ENCODE results near the gene CRTAC1.

The CRTAC1 gene, protein sequence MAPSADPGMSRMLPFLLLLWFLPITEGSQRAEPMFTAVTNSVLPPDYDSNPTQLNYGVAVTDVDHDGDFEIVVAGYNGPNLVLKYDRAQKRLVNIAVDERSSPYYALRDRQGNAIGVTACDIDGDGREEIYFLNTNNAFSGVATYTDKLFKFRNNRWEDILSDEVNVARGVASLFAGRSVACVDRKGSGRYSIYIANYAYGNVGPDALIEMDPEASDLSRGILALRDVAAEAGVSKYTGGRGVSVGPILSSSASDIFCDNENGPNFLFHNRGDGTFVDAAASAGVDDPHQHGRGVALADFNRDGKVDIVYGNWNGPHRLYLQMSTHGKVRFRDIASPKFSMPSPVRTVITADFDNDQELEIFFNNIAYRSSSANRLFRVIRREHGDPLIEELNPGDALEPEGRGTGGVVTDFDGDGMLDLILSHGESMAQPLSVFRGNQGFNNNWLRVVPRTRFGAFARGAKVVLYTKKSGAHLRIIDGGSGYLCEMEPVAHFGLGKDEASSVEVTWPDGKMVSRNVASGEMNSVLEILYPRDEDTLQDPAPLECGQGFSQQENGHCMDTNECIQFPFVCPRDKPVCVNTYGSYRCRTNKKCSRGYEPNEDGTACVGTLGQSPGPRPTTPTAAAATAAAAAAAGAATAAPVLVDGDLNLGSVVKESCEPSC

GRCh38 chr10:98030093-98030821, at the start of gene CRTAC1:
CRTAC1 (minus strand) TSS chr10:98030621; CDS start chr10:98030472, 149 bp downstream.
- peak; percentile 80 for DNase-seq

DNA sequence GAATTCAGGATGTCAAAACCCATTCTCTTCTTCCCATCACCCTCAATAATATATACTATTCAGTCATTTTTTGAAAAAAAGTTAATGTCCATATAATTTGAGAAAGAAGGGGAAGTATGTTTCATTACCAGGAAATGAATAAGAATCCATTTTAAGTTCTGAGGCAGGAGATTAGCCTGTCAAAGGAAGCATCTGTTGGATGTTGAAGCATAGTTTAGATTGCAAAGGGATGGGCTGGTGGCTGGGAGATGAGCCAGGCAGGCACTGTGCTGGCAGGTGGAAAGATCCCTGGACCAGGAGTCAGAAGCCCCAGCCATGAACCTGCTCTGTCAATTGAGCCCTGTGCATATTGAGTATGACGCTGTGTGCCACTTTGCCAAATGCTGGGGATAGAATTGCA, 48.4 kb upstream of the CRTAC1 start:
- DNase-seq = no peak

DNA sequence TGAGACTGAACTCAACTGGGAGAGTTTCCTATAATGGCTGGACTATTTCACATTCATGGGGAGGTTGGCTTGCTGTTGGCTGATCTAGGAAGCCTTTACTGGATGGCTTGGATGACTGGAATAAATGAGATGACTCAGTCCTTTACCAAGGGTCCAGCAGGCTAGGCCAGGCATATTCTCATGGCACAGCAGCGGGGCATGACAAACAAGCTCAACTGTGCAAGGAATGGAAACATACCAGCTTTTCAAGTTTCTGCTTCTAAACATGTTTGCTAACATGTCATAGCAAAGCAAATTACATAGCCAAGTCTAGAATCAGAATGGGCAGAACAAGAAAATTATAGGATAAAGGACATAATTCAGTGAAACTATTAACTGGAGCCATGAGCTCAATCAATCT, 46.8 kb upstream of the CRTAC1 start:
- DNase-seq = no peak

- no peak for DNase-seq
Measured at GRCh38 chr10:98076086-98076485, 45.7 kb upstream of the CRTAC1 start.

- DNase-seq = no peak
Measured at GRCh38 chr10:98074315-98074911, 44.0 kb upstream of the CRTAC1 start.

- no peak for DNase-seq
Measured at GRCh38 chr10:98067165-98067564, 36.7 kb upstream of the CRTAC1 start.

DNA sequence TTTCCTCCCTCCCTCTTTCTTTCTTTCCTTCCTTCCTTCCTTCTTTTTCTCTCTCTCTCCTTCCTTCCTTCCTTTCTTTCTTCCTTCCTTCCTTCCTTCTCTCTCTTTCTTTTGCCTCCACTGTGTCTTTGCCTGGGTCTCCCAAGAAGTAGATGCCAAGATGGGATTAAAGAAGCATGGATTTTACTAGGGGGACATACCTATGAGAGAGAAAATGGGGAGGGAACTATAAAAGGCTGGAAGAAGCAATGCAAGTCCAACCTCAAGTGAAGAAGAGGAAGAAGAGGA, 33.3 kb upstream of the CRTAC1 start:
- no peak for DNase-seq

- no peak for DNase-seq
Measured at GRCh38 chr10:98062424-98062823, 32.0 kb upstream of the CRTAC1 start.

DNA sequence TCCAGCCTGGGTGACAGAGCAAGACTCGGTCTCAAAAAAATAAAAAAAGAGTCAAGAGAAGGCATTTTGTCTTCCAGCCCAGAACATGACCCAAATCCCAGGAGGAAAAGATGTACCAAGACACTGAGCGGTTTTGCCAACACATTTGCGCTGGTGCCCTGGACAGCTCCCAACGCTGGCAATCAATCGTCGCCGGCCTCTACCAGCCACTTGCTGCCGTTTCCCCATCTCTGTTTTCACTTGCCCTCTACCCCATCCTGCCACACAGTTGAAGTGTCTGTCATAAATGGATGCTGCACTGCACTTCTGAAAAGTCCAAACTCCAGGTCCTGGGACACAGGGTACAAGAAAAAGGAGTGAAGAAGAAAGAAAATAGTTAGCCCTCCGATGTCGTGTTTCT, 29.7 kb upstream of the CRTAC1 start:
- DNase-seq = no peak

DNA sequence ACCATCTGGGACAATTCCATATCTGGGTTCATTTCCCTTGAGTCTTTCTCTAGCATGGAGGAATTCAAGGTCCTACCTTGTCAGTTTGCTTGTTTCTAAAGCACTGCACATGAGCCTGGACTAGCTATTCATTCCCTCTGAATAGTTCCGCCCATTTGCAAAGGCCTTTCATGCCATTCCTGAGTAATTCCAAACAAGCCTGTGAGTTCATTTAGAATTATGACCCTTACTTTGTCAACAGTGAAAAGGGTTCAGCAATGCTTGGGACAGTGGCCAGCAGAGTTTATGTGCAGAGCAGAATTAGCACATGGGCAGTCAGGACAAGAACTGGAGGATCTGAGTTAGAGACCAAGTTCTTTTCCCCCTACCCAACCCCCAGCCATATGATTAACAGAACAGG, 27.9 kb upstream of the CRTAC1 start:
- DNase-seq = no peak

DNA sequence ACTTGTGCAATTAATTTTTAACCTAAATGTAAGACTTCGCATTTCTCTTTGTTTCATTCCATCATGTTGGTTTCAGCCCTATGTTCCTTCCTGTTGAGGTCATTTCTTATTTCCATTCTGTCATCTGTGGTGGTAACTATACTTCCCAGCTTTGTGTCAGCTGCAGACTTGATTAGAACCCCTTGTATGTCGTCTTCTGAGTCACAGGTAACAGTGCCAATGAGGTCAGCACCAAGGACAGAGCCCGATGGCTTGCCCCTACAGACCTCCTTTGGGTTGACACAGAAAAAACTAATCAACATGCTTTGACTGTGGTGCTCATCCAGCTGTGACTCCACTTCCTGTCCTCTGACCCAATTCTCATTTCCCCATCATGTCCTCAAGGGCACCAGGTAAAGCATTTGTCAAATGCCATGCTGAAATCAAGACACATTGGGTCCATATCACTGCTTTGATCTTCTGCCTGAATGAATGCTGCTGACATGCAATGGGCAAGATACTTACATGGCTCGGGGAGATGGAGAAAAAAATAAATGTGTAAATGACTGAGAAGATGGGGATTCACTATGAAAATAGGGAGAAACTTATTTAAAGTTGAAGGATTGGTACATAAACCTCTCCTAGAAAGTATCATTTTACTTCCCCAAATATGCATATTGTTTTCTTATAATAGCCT, 25.6 kb upstream of the CRTAC1 start:
- no peak for DNase-seq

- no peak for DNase-seq
Measured at GRCh38 chr10:98047009-98047741, 16.8 kb upstream of the CRTAC1 start.

DNA sequence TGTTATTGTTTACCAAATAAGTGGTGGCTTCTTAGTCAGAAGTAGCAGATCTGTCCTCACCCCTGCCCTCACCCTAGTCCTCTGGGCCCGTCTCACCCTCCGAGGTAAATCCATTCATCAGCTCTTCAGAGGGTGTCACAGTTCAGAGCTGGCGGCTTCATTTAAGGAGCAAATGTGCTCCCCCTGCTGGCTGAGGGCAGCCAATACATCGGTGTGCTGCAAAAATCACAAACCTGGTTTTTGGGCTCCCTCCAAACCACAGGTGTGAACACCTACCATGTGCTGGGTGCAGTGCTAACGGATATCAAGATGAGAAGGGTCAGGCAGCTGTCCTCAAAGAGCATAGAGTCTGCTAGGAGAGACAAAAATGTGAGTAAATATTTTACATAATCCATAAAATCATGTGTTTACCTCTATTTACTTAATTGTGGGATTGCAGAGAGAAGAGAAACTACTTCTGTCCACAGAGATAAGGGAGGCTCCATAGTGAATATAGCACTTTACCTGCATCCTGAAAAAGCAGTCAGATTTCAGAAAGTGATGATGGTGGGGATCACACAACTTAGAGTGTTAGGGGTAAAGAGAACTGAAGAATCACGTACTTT, 15.5 kb upstream of the CRTAC1 start:
- peak; percentile 60 for DNase-seq

DNA sequence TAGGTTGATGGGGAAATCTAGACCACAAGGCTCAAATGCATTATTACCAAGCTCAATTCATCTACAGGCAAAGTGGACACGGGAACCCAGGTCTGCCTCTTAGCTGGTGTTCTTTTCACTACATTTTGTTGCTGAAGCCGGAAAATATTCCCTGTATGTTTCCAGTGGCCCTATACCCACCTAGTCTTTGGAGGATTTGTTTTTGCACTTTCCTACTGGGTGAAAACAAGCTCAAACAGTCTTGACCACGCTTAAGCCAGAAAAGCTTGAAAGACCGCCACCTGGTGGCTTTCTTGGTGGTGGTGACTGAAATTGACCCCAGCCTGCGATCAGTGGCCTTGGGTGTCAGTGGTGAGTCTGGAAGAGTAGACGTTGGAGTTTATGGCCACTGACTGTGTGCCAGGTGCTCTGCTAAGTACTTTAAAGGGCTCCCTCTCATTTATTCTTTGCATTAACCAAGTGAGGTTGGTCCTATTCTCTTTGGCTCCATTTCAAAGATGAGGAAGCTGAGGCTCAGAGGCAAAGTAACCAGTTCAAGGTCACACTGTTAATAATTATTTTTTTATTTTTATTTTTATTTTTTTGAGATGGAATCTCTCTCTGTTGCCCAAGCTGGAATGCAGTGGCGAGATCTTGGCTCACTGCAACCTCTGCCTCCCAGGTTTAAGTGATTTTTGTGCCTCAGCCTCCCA, 11.1 kb upstream of the CRTAC1 start:
- DNase-seq = peak; percentile 15

DNA sequence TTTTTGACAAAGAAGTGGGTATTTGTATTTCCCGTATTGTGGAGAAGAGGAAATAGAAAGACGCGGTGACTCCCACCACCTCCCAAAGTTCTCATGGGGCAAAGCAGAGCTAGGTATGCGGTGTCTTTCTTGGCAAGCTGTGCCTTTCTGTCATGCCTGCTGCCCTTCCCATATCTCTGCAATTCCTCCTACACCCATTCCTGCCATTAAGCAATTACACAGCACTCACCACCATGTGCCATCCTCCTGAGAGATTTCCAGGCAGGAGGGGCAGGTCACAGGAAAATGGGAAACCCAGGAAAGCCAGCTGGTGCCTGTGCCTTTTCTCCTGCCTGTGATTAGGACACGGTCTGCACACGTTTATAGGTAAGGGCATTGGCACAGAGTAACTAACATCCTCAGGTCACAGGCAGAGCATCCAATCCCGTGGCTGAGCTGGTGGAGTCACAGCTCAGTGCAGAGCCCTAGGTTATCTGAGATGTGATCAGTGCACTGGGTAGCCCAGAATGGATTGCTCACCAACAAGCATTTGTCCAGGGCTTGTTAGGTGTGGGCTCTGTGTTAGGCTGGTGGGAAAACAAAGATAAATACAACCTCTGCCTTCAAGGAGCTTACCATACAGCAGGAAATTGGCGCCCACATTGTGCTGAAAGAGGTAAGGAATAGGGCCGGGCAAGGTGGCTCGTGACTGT, 9.4 kb upstream of the CRTAC1 start:
- no peak for DNase-seq

GRCh38 chr10:98038288-98038687, 7.9 kb upstream of the CRTAC1 start:
- DNase-seq = no peak

- DNase-seq = no peak
Measured at GRCh38 chr10:98035599-98035998, 5.2 kb upstream of the CRTAC1 start.

DNA sequence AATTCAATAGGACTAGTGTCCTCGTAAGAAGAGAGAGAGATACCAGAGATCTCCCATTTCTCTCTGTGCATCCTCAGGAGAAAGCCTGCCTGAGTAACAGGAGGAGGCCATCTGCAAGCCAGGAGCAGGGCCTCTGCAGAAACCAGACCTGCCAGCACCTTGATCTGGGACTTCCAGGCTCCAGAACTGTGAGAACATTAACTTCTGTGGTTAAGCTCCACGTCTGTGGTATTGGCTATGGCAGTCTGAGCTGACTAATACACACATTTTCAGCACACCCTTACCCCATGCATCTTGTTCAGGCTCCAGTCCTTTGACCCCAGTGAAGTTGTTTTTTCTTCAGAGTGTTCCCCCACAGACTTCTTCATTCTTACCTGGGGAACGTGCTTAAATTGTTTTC, 3.1 kb upstream of the CRTAC1 start:
- no peak for DNase-seq

DNA sequence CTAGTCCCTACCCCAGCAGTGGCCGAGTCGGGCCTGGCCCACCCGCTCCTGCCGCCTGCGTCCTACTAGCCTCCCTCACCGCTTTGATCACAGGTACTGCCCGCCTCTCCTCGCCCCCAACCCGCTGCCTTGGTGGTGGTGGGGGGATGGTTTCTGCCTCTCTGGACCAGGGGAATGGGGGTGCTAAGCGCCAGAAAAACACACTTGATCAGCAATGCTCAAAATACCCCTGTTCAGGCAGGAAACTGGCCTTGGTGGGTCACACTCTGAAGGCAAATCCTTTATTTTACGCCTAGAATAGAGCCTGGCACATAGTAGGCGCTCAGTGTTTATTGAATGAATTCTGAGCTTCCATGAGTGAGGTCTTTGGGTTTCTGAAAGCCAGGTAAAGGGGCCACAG, 1.0 kb upstream of the CRTAC1 start:
- no peak for DNase-seq

DNA sequence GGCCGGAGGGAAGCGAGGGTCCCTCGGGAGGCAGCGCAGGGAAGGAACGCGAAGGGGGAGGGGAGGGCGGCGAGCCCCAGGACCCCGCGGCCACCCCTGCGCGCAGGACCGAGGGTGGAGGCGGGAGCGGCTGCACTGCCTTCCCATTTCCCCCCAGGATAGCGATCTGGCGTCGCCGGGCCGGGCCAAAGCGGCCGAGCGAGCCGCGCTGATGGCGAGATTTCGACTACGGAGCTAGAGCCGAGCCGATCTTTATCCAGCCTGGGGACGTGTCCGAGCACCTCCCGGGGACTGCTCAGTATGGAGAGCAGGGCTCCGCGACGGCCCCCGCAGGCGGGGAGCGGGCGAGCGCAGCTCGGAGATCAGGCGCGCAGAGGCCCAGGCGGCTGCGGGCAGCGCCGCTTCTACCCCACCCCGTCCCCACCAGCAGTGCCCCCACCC, 590 bp upstream of the CRTAC1 start:
- no peak for DNase-seq

Measured in NCI-H1694 treated with DMSO at 0.1 percent for 48 hours (cell line).